HepG2 (cell line): ENCODE measurements around the gene CYSRT1. TPM values are rescaled to one million over a fixed set of nuclear protein-coding genes. Genes with fewer than 3 reads are reported as not detected.

ENCODE experiments used
- ARID5B ChIP-seq: IDR thresholded peaks from 2 replicates; pipeline ENCODE4 v1.4.0; 2020; ENCODE audit warnings: mild to moderate bottlenecking, missing genetic modification reagents
- FOXO1 ChIP-seq: sonication (generic); formaldehyde crosslinking; IDR thresholded peaks from 2 replicates; pipeline ENCODE4 v1.4.0; 2020; ENCODE audit warnings: missing genetic modification reagents
- HOXD1 ChIP-seq: sonication (generic); formaldehyde crosslinking; IDR thresholded peaks from 2 replicates; pipeline ENCODE4 v1.5.0; 2020; ENCODE audit warnings: missing genetic modification reagents
- IRF9 ChIP-seq: sonication (generic); formaldehyde crosslinking; IDR thresholded peaks from 2 replicates; pipeline ENCODE4 v1.8.0; 2022; ENCODE audit warnings: missing genetic modification reagents, mild to moderate bottlenecking, borderline replicate concordance
- KAT2B ChIP-seq: fragments of 150-350 bp; IDR thresholded peaks from 2 replicates; pipeline ENCODE4 v1.6.1; 2014; ENCODE audit warnings: low read depth, low read length, borderline replicate concordance
- KDM1A ChIP-seq: IDR thresholded peaks from 2 replicates; pipeline ENCODE4 v1.6.1; 2016; ENCODE audit warnings: missing compliant biosample characterization
- MAFF ChIP-seq: IDR thresholded peaks from 2 replicates; pipeline ENCODE4 v1.6.1; 2011; ENCODE audit warnings: low read depth, low read length, improper control_type of control experiment
- MEIS2 ChIP-seq: sonication (generic); formaldehyde crosslinking; IDR thresholded peaks from 2 replicates; pipeline ENCODE4 v1.9.0; 2021; ENCODE audit warnings: mild to moderate bottlenecking, missing genetic modification reagents
- NFIB ChIP-seq: sonication (generic); formaldehyde crosslinking; IDR thresholded peaks from 2 replicates; pipeline ENCODE4 v1.9.0; 2021; ENCODE audit warnings: missing genetic modification reagents, mild to moderate bottlenecking, borderline replicate concordance
- SALL2 ChIP-seq: sonication (generic); formaldehyde crosslinking; IDR thresholded peaks from 2 replicates; pipeline ENCODE4 v1.8.1; 2023; ENCODE audit warnings: mild to moderate bottlenecking, missing genetic modification reagents, inconsistent platforms
- SAP130 ChIP-seq: IDR thresholded peaks from 2 replicates; pipeline ENCODE4 v1.6.1; 2016; ENCODE audit warnings: low read depth
- SP4 ChIP-seq: sonication (generic); formaldehyde crosslinking; IDR thresholded peaks from 2 replicates; pipeline ENCODE4 v1.8.1; 2023; ENCODE audit warnings: mild to moderate bottlenecking, missing genetic modification reagents
- ZMYM3 ChIP-seq: sonication (generic); formaldehyde crosslinking; IDR thresholded peaks from 2 replicates; pipeline ENCODE4 v1.5.1; 2020; ENCODE audit warnings: mild to moderate bottlenecking, missing genetic modification reagents
- ZNF10 ChIP-seq: sonication (generic); formaldehyde crosslinking; IDR thresholded peaks from 2 replicates; pipeline ENCODE4 v1.4.0; 2020; ENCODE audit warnings: mild to moderate bottlenecking, low read depth, missing genetic modification reagents, borderline replicate concordance
- ZNF263 ChIP-seq: sonication (generic); formaldehyde crosslinking; IDR thresholded peaks from 2 replicates; pipeline ENCODE4 v1.4.0; 2020; ENCODE audit warnings: missing genetic modification reagents
- ZNF44 ChIP-seq: sonication (generic); formaldehyde crosslinking; IDR thresholded peaks from 2 replicates; pipeline ENCODE4 v1.5.1; 2020; ENCODE audit warnings: mild to moderate bottlenecking, missing genetic modification reagents
- ZNF543 ChIP-seq: sonication (generic); formaldehyde crosslinking; IDR thresholded peaks from 2 replicates; pipeline ENCODE4 v1.4.0; 2020; ENCODE audit warnings: mild to moderate bottlenecking, missing genetic modification reagents
- polyA plus RNA-seq, 8 experiments: library from polyadenylated mRNA; depleted of rRNA in 3 of 8; stranded (reverse) in 7 of 8; unstranded in 1 of 8; fragments of >200 nt; fragmentation: Illumina TruSeq in 4 of 8; extraction: Trizol in 4 of 8; gene quantifications; 2 replicates each; pipeline versions ENCODE4 v1.2.1 to v1.2.3, GENCODE V29; 2011 to 2016; ENCODE audit warnings: low read depth in 4 of 8, missing spikeins in 1 of 8, mixed read lengths in 1 of 8; ENCODE audit not compliant: insufficient read depth in 1 of 8
- total RNA-seq, 5 experiments: library from RNA; depleted of rRNA; stranded (reverse); fragments of >200 nt; fragmentation: Illumina TruSeq; extraction: Trizol; gene quantifications; 2 replicates each; pipeline ENCODE4 v1.2.3, GENCODE V29; 2016; ENCODE audit warnings: low read depth in 1 of 5
- TF ChIP-seq, protein P1 (sequence below): sonication (generic); formaldehyde crosslinking; conservative IDR thresholded peaks from 2 replicates; pipeline ENCODE4 v1.8.0; 2022; ENCODE audit warnings: mild to moderate bottlenecking, moderate library complexity, missing genetic modification reagents
- TF ChIP-seq, protein P2 (sequence below): sonication (generic); formaldehyde crosslinking; IDR thresholded peaks from 2 replicates; pipeline ENCODE4 v1.9.0; 2022; ENCODE audit warnings: low read depth, missing genetic modification reagents
- TF ChIP-seq, protein P3 (sequence below): sonication (generic); formaldehyde crosslinking; IDR thresholded peaks from 2 replicates; pipeline ENCODE4 v1.4.0; 2020; ENCODE audit warnings: missing genetic modification reagents

Gene CYSRT1
- total and polyA plus RNA-seq, 2 of the 13 experiments (the other 11 are each of a cell fraction or from before 2014, with no cell fraction given): 1.5 to 2.1 TPM

DNA sequence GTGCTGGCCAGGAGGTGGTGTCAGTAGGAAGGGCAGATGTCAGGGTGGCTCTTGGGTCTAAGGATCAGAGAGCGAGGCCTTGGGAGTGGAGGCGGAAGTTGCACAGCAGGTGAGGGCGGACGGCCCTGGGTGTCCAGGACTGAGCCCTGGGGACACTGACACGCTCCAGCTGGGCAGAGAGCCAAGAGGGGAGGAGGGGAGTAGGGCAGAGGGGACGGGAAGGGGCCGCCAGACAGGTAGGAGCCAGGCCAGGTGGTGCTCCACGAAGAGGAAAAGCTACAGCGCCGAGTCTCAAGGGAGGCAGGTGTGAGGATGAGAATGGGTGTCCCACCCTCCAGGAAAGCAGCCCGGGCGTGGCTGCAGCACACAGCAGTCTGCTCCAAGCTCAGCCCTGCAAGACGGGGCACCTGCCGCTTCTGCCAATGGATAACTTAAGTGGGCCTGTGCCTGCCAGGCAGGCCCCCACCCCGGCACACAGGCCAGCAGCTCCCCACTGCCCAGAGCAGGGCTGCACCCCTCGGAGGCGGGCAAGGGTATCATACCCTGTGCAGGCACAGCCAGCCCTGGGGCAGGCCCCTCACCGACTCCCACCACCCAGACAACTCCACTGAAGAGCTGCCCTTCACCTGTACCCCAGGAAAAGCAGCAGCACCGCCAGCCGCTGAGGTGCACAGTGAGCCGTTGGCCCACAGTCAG lies 29.3 kb upstream of the CYSRT1 start (continued):
- TF ChIP-seq MAFF (no peak), ZNF44 (CRISPR knock-in tag) (no peak), ZNF263 (CRISPR knock-in tag) (peak; percentile 95), FOXO1 (no peak), ZMYM3 (CRISPR knock-in tag) (peak; percentile 91), ZNF543 (CRISPR knock-in tag) (no peak), KAT2B (no peak), SALL2 (no peak), SAP130 (CRISPR knock-in tag) (peak; percentile 38; the same call in 1 of the 2 replicates), HOXD1 (CRISPR knock-in tag) (no peak), MEIS2 (CRISPR knock-in tag) (no peak), SP4 (CRISPR knock-in tag) (no peak), IRF9 (CRISPR knock-in tag) (no peak), KDM1A (CRISPR knock-in tag) (0 out of 2 replicates have a peak, but pooled peaks have one; percentile 45), ARID5B (CRISPR knock-in tag) (no peak), ZNF10 (CRISPR knock-in tag) (no peak), NFIB (CRISPR knock-in tag) (no peak)
- TF ChIP-seq, protein P1, sequence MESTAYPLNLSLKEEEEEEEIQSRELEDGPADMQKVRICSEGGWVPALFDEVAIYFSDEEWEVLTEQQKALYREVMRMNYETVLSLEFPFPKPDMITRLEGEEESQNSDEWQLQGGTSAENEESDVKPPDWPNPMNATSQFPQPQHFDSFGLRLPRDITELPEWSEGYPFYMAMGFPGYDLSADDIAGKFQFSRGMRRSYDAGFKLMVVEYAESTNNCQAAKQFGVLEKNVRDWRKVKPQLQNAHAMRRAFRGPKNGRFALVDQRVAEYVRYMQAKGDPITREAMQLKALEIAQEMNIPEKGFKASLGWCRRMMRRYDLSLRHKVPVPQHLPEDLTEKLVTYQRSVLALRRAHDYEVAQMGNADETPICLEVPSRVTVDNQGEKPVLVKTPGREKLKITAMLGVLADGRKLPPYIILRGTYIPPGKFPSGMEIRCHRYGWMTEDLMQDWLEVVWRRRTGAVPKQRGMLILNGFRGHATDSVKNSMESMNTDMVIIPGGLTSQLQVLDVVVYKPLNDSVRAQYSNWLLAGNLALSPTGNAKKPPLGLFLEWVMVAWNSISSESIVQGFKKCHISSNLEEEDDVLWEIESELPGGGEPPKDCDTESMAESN (CRISPR knock-in tag): 0 out of 2 replicates have a peak, but pooled peaks have one; percentile 34
- TF ChIP-seq, protein P2, sequence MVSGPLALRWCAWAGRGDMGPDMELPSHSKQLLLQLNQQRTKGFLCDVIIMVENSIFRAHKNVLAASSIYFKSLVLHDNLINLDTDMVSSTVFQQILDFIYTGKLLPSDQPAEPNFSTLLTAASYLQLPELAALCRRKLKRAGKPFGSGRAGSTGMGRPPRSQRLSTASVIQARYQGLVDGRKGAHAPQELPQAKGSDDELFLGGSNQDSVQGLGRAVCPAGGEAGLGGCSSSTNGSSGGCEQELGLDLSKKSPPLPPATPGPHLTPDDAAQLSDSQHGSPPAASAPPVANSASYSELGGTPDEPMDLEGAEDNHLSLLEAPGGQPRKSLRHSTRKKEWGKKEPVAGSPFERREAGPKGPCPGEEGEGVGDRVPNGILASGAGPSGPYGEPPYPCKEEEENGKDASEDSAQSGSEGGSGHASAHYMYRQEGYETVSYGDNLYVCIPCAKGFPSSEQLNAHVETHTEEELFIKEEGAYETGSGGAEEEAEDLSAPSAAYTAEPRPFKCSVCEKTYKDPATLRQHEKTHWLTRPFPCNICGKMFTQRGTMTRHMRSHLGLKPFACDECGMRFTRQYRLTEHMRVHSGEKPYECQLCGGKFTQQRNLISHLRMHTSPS (CRISPR knock-in tag): no peak
- TF ChIP-seq, protein P3, sequence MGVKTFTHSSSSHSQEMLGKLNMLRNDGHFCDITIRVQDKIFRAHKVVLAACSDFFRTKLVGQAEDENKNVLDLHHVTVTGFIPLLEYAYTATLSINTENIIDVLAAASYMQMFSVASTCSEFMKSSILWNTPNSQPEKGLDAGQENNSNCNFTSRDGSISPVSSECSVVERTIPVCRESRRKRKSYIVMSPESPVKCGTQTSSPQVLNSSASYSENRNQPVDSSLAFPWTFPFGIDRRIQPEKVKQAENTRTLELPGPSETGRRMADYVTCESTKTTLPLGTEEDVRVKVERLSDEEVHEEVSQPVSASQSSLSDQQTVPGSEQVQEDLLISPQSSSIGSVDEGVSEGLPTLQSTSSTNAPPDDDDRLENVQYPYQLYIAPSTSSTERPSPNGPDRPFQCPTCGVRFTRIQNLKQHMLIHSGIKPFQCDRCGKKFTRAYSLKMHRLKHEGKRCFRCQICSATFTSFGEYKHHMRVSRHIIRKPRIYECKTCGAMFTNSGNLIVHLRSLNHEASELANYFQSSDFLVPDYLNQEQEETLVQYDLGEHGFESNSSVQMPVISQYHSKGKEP (CRISPR knock-in tag): no peak
